H1 (cell line): Measurements from ENCODE around the gene FBXW2. TPM values are rescaled to one million over a fixed set of nuclear protein-coding genes. Genes with fewer than 3 reads are reported as not detected.

Experiments used
- CTCF ChIA-PET: fragments of 300-600 bp; sonication (Branson Sonifier 250); formaldehyde crosslinking; loops from one replicate; lab custom pipeline; 2021; ENCODE audit not compliant: partially characterized antibody; lab: Charles Lee
- POLR2A ChIA-PET: fragments of 300-600 bp; sonication (Branson Sonifier 250); formaldehyde crosslinking; loops from one replicate; lab custom pipeline; 2021; ENCODE audit warnings: inconsistent platforms; ENCODE audit not compliant: partially characterized antibody; lab: Charles Lee
- DNase-seq, 2 experiments: peaks; one replicate each; pipeline versions ENCODE4 v3.0.0 to v3.0.0-alpha.2; 2010 to 2022; ENCODE audit warnings: low spot score in 2 of 2, low read depth in 1 of 2, mixed read lengths in 1 of 2
- FAIRE-seq: peaks from 2 replicates; lab custom pipeline; 2011; peaks lifted over from hg19 to GRCh38; lab: Jason Lieb, UNC
- H2AFZ ChIP-seq: 2 replicates; pipeline ENCODE4 v1.8.1; 2012; ENCODE audit warnings: low read length, inconsistent platforms
- H2AK5ac ChIP-seq: 2 replicates; pipeline ENCODE4 v1.6.1; 2013; ENCODE audit warnings: low read depth, low read length
- H2BK120ac ChIP-seq: replicated peaks from 2 replicates; pipeline ENCODE3; 2013; ENCODE audit warnings: low read depth, low read length, inconsistent platforms
- H2BK12ac ChIP-seq: 2 replicates; pipeline ENCODE4 v1.6.1; 2013; ENCODE audit warnings: low read depth, low read length
- H2BK15ac ChIP-seq: 2 replicates; pipeline ENCODE4 v1.6.1; 2013; ENCODE audit warnings: low read length
- H2BK20ac ChIP-seq: 2 replicates; pipeline ENCODE4 v1.6.1; 2013; ENCODE audit warnings: low read length
- H2BK5ac ChIP-seq: 2 replicates; pipeline ENCODE4 v1.6.1; 2013; ENCODE audit warnings: low read depth, low read length
- H3K14ac ChIP-seq: 2 replicates; pipeline ENCODE4 v1.6.1; 2013; ENCODE audit warnings: inconsistent platforms; ENCODE audit not compliant: insufficient read length
- H3K18ac ChIP-seq: 2 replicates; pipeline ENCODE4 v1.6.1; 2013; ENCODE audit warnings: low read length; ENCODE audit errors: extremely low read depth
- H3K23ac ChIP-seq: 2 replicates; pipeline ENCODE4 v1.6.1; 2013; ENCODE audit warnings: inconsistent platforms; ENCODE audit not compliant: insufficient read length
- H3K23me2 ChIP-seq: 2 replicates; pipeline ENCODE4 v1.6.1; 2013; ENCODE audit warnings: low read depth, low read length
- H3K27ac ChIP-seq: 2 replicates; pipeline ENCODE4 v1.6.1; 2011; ENCODE audit warnings: low read depth, low read length, inconsistent platforms
- H3K27me3 ChIP-seq, 4 experiments: replicated peaks in 1 of 4; 1 replicate in 1 of 4; 2 replicates in 3 of 4; pipeline versions ENCODE4 v1.6.1 to v1.8.1; 2011 to 2013; ENCODE audit warnings: low read length in 3 of 4, mild to moderate bottlenecking in 3 of 4, inconsistent platforms in 2 of 4, mixed read lengths in 2 of 4, moderate library complexity in 1 of 4; ENCODE audit not compliant: control insufficient read depth in 3 of 4, insufficient read depth in 3 of 4; ENCODE audit errors: extremely low read depth in 1 of 4
- H3K36me3 ChIP-seq, 4 experiments: 2 replicates each; pipeline versions ENCODE4 v1.6.1 to v1.8.1; 2011 to 2013; ENCODE audit warnings: mild to moderate bottlenecking in 4 of 4, low read length in 3 of 4, moderate library complexity in 2 of 4, control low read depth in 1 of 4, inconsistent platforms in 1 of 4; ENCODE audit not compliant: insufficient read depth in 4 of 4, control insufficient read depth in 2 of 4
- H3K4ac ChIP-seq: replicated peaks from 2 replicates; pipeline ENCODE3; 2013; ENCODE audit warnings: low read length, low read depth, mixed read lengths, inconsistent platforms; ENCODE audit not compliant: insufficient read length
- H3K4me1 ChIP-seq, 4 experiments: replicated peaks in 1 of 4; 1 replicate in 1 of 4; 2 replicates in 3 of 4; pipeline versions ENCODE4 v1.6.1 to v1.8.1; 2011 to 2013; ENCODE audit warnings: low read length in 3 of 4, inconsistent platforms in 2 of 4, mixed read lengths in 1 of 4; ENCODE audit not compliant: insufficient read depth in 4 of 4, control insufficient read depth in 3 of 4
- H3K4me2 ChIP-seq, 2 experiments: 2 replicates each; pipeline versions ENCODE4 v1.6.1 to v1.8.1; 2011 to 2013; ENCODE audit warnings: low read depth in 2 of 2, low read length in 2 of 2, control low read depth in 1 of 2, inconsistent platforms in 1 of 2, mild to moderate bottlenecking in 1 of 2; ENCODE audit not compliant: insufficient read depth in 1 of 2
- H3K4me3 ChIP-seq, 4 experiments: fragments of 200-600, 300-600 bp in 1 of 4; sonication (generic), shearing (Covaris generic), sonication (Bioruptor Twin) in 1 of 4; 2 replicates each; pipeline versions ENCODE4 v1.5.1 to v1.8.1; 2011 to 2016; ENCODE audit warnings: low read length in 4 of 4, low read depth in 3 of 4, control low read depth in 2 of 4, inconsistent platforms in 2 of 4, mild to moderate bottlenecking in 2 of 4, mixed read lengths in 1 of 4, moderate library complexity in 1 of 4; ENCODE audit not compliant: insufficient read depth in 2 of 4; ENCODE audit errors: extremely low read depth in 1 of 4
- H3K56ac ChIP-seq: replicated peaks from 2 replicates; pipeline ENCODE3; 2013; ENCODE audit warnings: low read depth, mild to moderate bottlenecking, mixed read lengths, low read length, inconsistent platforms; ENCODE audit not compliant: insufficient read length
- H3K79me1 ChIP-seq: 2 replicates; pipeline ENCODE4 v1.6.1; 2013; ENCODE audit warnings: low read depth, low read length, control low read depth
- H3K79me2 ChIP-seq, 2 experiments: 2 replicates each; pipeline versions ENCODE4 v1.6.1 to v1.8.1; 2012 to 2013; ENCODE audit warnings: low read length in 2 of 2, mild to moderate bottlenecking in 2 of 2, inconsistent platforms in 1 of 2; ENCODE audit not compliant: insufficient read depth in 2 of 2, control insufficient read depth in 1 of 2
- H3K9ac ChIP-seq, 4 experiments: replicated peaks in 1 of 4; 1 replicate in 1 of 4; 2 replicates in 3 of 4; pipeline versions ENCODE4 v1.6.1 to v1.8.1; 2011 to 2013; ENCODE audit warnings: low read depth in 3 of 4, low read length in 3 of 4, control low read depth in 2 of 4, mild to moderate bottlenecking in 2 of 4, moderate library complexity in 2 of 4, inconsistent platforms in 1 of 4; ENCODE audit errors: extremely low read depth in 1 of 4
- H3K9me3 ChIP-seq, 2 experiments: 2 replicates each; pipeline versions ENCODE4 v1.6.1 to v1.8.1; 2012 to 2013; ENCODE audit warnings: mild to moderate bottlenecking in 2 of 2, moderate library complexity in 2 of 2, control low read depth in 1 of 2, inconsistent platforms in 1 of 2, low read depth in 1 of 2, low read length in 1 of 2, mixed read lengths in 1 of 2; ENCODE audit not compliant: insufficient read depth in 2 of 2
- H4K20me1 ChIP-seq, 2 experiments: replicated peaks in 1 of 2; 2 replicates each; pipeline versions ENCODE3 to v1.8.1; 2011 to 2013; ENCODE audit warnings: inconsistent platforms in 2 of 2, low read length in 2 of 2, mild to moderate bottlenecking in 1 of 2; ENCODE audit not compliant: insufficient read depth in 2 of 2, control insufficient read depth in 1 of 2
- H4K5ac ChIP-seq: 2 replicates; pipeline ENCODE4 v1.6.1; 2013; ENCODE audit warnings: low read length, low read depth, mixed read lengths, inconsistent platforms; ENCODE audit not compliant: insufficient read length
- H4K8ac ChIP-seq: 2 replicates; pipeline ENCODE4 v1.8.0; 2013; ENCODE audit warnings: mild to moderate bottlenecking, moderate library complexity, low read length, inconsistent platforms; ENCODE audit not compliant: insufficient read depth; ENCODE audit errors: extremely low read depth
- H4K91ac ChIP-seq: replicated peaks from 2 replicates; pipeline ENCODE3; 2013; ENCODE audit warnings: low read length, mixed read lengths, inconsistent platforms; ENCODE audit not compliant: insufficient read length
- CHD2 ChIP-seq: IDR thresholded peaks from 2 replicates; pipeline ENCODE4 v1.6.1; 2012; ENCODE audit warnings: low read length, improper control_type of control experiment
- KDM1A ChIP-seq: fragments of 200-600, 300-600 bp; sonication (generic); IDR thresholded peaks from 2 replicates; pipeline ENCODE4 v1.7.1; 2016; ENCODE audit warnings: mild to moderate bottlenecking, low read length, borderline replicate concordance
- KDM4A ChIP-seq: IDR thresholded peaks from one replicate; pipeline ENCODE4 v1.7.1; 2012; ENCODE audit warnings: low read depth, mild to moderate bottlenecking, moderate library complexity, low read length, inconsistent platforms; ENCODE audit not compliant: severe bottlenecking
- NRF1 ChIP-seq: IDR thresholded peaks from 2 replicates; pipeline ENCODE4 v1.6.1; 2011; ENCODE audit warnings: mild to moderate bottlenecking, low read depth, low read length, improper control_type of control experiment
- SIX5 ChIP-seq: IDR thresholded peaks from 2 replicates; pipeline ENCODE4 v1.6.1; 2011; ENCODE audit warnings: mild to moderate bottlenecking, low read depth, low read length
- WGBS, 2 experiments: shearing (Covaris generic) in 1 of 2; methylation state at CpG; one replicate each; pipeline versions ENCODE4 v1.1.6 to v1.1.7; 2013 to 2015; ENCODE audit warnings: low lambda C conversion rate in 2 of 2, mixed read lengths in 2 of 2, inconsistent platforms in 1 of 2, low coverage in 1 of 2, missing lambda C conversion rate in 1 of 2; ENCODE audit not compliant: insufficient replicate concordance in 2 of 2, insufficient coverage in 1 of 2, insufficient read length in 1 of 2; ENCODE audit errors: extremely low coverage in 1 of 2, missing lambda C conversion rate in 1 of 2; 5-methylcytosine and 5-hydroxymethylcytosine counted together
- polyA plus RNA-seq, 7 experiments: library from polyadenylated mRNA; depleted of rRNA in 3 of 7; stranded (reverse) in 5 of 7; unstranded in 2 of 7; fragments of >200 nt in 5 of 7; fragments of 200-250 nt in 2 of 7; gene quantifications; 1 replicate in 5 of 7; 2 replicates in 1 of 7; 4 replicates in 1 of 7; pipeline versions ENCODE4 v1.2.1 to v1.2.3, GENCODE V29; 2011 to 2013; ENCODE audit warnings: missing spikeins in 2 of 7, mixed read lengths in 2 of 7
- total RNA-seq: library from RNA; stranded (reverse); fragmentation: NEBNext Ultra II Directional; extraction: Animal tissue kit (Norgen Biotek cat#: 25700); gene quantifications from 2 replicates; pipeline ENCODE4 v1.2.1, GENCODE V29; 2021
- TF ChIP-seq, protein P1 (sequence below), 3 experiments: IDR thresholded peaks; 1 replicate in 2 of 3; 2 replicates in 1 of 3; pipeline versions ENCODE4 v1.5.1 to v1.6.1; 2011; ENCODE audit warnings: low read length in 3 of 3, mild to moderate bottlenecking in 3 of 3, inconsistent platforms in 2 of 3, low read depth in 1 of 3, moderate library complexity in 1 of 3; ENCODE audit not compliant: insufficient read depth in 1 of 3; ENCODE audit errors: control extremely low read depth in 1 of 3
- TF ChIP-seq, protein P2 (sequence below): IDR thresholded peaks from 2 replicates; pipeline ENCODE4 v1.6.1; 2012; ENCODE audit warnings: inconsistent platforms

Gene FBXW2
- total and polyA plus RNA-seq, 2 of the 8 experiments (the other 6 are each of a cell fraction or from before 2014, with no cell fraction given): 19.2 to 65.3 TPM

DNA sequence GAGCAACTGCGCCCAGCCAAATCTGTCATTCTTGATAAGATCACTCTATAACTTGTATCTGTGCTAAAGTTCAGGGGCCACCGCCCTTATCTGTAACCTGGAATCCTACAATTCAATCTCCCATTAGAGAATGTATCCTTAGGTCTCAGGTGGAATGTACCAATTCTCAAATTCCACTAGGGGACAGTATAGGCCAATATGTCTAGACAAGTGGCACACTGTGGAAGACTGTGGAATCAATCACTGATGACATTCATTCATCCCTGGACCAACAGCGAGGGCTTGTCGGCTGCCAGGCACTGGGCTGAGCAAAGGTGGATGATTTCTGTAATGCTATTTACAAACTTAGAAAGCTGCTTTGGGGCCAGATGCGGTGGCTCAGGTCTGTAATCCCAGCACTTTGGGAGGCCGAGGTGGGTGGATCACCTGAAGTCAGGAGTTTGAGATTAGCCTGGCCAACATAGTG, 50.2 kb downstream of the FBXW2 start:
- no peak overlapping the region for H3K4me3 ChIP-seq
- DNase-seq (no peak), FAIRE-seq (peak; percentile 19)
- H2BK120ac ChIP-seq: no peak overlapping the region
- H3K56ac ChIP-seq: no peak overlapping the region
- no peak overlapping the region for H2AK5ac ChIP-seq
- no peak overlapping the region for H3K27ac ChIP-seq
- H3K23me2 ChIP-seq: no peaks in the 10 kb centered on the region
- no peak overlapping the region for H2BK5ac ChIP-seq
- 85% methylated on average over 6 of the region's 6 CpGs; no CpG with 5 or more reads in 1 of the 2 experiments for WGBS, 2 experiments
- ChIA-PET CTCF (interaction anchor here (0.6 to 2.2 kb wide), 13 partner anchors 10 to 317 kb away, joined by 3 to 7 read pairs (median 3); no protein-coding TSS in a partner anchor), POLR2A (no interaction called here)
- no peak overlapping the region for H2AFZ ChIP-seq
- H2BK12ac ChIP-seq: no peak overlapping the region
- H3K9me3 ChIP-seq: peaks cover 0 to 6% of the 10 kb centered on the region in 2 experiments; a peak in 1 of 4 replicates
- H4K5ac ChIP-seq: no peak overlapping the region
- H3K18ac ChIP-seq: no peak overlapping the region
- no peak overlapping the region for H3K4me2 ChIP-seq
- no peak overlapping the region for H2BK15ac ChIP-seq
- H3K4me1 ChIP-seq: no peaks in the 10 kb centered on the region
- H3K27me3 ChIP-seq: no peaks in the 10 kb centered on the region
- H3K36me3 ChIP-seq: no peaks in the 10 kb centered on the region
- H3K4ac ChIP-seq: no peak overlapping the region
- H4K8ac ChIP-seq: no peak overlapping the region
- H4K91ac ChIP-seq: no peak overlapping the region
- no peak overlapping the region for H3K14ac ChIP-seq
- no peaks in the 10 kb centered on the region for H3K79me1 ChIP-seq
- no peaks in the 10 kb centered on the region for H4K20me1 ChIP-seq
- no peaks in the 10 kb centered on the region for H3K79me2 ChIP-seq
- H2BK20ac ChIP-seq: no peak overlapping the region
- H3K9ac ChIP-seq: no peak overlapping the region
- no peak overlapping the region for H3K23ac ChIP-seq
- TF ChIP-seq CHD2 (no peak), SIX5 (no peak), KDM4A (no peak), KDM1A (peak; percentile 40; the same call in 1 of the 2 replicates), NRF1 (no peak)
- TF ChIP-seq, protein P1, sequence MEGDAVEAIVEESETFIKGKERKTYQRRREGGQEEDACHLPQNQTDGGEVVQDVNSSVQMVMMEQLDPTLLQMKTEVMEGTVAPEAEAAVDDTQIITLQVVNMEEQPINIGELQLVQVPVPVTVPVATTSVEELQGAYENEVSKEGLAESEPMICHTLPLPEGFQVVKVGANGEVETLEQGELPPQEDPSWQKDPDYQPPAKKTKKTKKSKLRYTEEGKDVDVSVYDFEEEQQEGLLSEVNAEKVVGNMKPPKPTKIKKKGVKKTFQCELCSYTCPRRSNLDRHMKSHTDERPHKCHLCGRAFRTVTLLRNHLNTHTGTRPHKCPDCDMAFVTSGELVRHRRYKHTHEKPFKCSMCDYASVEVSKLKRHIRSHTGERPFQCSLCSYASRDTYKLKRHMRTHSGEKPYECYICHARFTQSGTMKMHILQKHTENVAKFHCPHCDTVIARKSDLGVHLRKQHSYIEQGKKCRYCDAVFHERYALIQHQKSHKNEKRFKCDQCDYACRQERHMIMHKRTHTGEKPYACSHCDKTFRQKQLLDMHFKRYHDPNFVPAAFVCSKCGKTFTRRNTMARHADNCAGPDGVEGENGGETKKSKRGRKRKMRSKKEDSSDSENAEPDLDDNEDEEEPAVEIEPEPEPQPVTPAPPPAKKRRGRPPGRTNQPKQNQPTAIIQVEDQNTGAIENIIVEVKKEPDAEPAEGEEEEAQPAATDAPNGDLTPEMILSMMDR (IDR thresholded peaks at IDR 0.05; ENCODE audit: control extremely low read depth in 1 of 3, insufficient read depth in 1 of 3, low read depth in 1 of 3, low read length in 3 of 3): peak in 2 of 3 experiments; percentile 62 to 82; a peak in 3 of 4 replicates
- TF ChIP-seq, protein P2, sequence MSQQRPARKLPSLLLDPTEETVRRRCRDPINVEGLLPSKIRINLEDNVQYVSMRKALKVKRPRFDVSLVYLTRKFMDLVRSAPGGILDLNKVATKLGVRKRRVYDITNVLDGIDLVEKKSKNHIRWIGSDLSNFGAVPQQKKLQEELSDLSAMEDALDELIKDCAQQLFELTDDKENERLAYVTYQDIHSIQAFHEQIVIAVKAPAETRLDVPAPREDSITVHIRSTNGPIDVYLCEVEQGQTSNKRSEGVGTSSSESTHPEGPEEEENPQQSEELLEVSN: no peak
